K562 (cell line): ENCODE data around the gene EHBP1. TPM values are rescaled to one million over a fixed set of nuclear protein-coding genes. Genes with fewer than 3 reads are reported as not detected.

Source experiments
- GTF2E2 ChIP-seq: fragments of 200-800 bp; sonication (Bioruptor generic); IDR thresholded peaks from 2 replicates; pipeline ENCODE4 v1.6.1; 2016; ENCODE audit warnings: missing genetic modification characterization, missing compliant biosample characterization
- HLTF ChIP-seq: fragments of 450-650 bp; IDR thresholded peaks from 2 replicates; pipeline ENCODE4 v1.6.1; 2016
- L3MBTL2 ChIP-seq: fragments of 450-650 bp; IDR thresholded peaks from 2 replicates; pipeline ENCODE4 v1.6.1; 2016; ENCODE audit warnings: mild to moderate bottlenecking, moderate library complexity
- MIER1 ChIP-seq: fragments of 450-650 bp; IDR thresholded peaks from 2 replicates; pipeline ENCODE4 v1.6.1; 2016; ENCODE audit warnings: antibody characterized with exemption, mild to moderate bottlenecking, low read depth
- RFX7 ChIP-seq: fragments of 250-450 bp; sonication (Bioruptor Pico); IDR thresholded peaks from 2 replicates; pipeline ENCODE4 v1.5.1; 2021; ENCODE audit warnings: mild to moderate bottlenecking
- TGIF2 ChIP-seq: sonication (generic); formaldehyde crosslinking; IDR thresholded peaks from 2 replicates; pipeline ENCODE4 v1.8.1; 2022; ENCODE audit warnings: mild to moderate bottlenecking, missing genetic modification reagents, moderate library complexity
- ZNF586 ChIP-seq: fragments of 450-650 bp; formaldehyde crosslinking; conservative IDR thresholded peaks from 2 replicates; pipeline ENCODE4 v1.4.0; 2020; ENCODE audit warnings: mild to moderate bottlenecking, moderate library complexity
- polyA plus RNA-seq, 8 experiments: library from polyadenylated mRNA; depleted of rRNA in 4 of 8; stranded (reverse) in 5 of 8; unstranded in 3 of 8; fragments of >200 nt; fragmentation: Nextera tagmentation in 2 of 8; fragmentation: Illumina TruSeq in 1 of 8; extraction: Ambion mirVana in 2 of 8; extraction: Trizol in 1 of 8; gene quantifications; 2 replicates each; pipeline versions ENCODE4 v1.2.1 to v1.2.3, GENCODE V29; 2011 to 2014; ENCODE audit warnings: inconsistent platforms in 1 of 8, missing spikeins in 1 of 8
- total RNA-seq, 7 experiments: library from RNA; depleted of rRNA in 6 of 7; stranded (reverse); fragments of >200 nt in 6 of 7; fragmentation: Illumina TruSeq in 2 of 7; extraction: Trizol in 2 of 7; gene quantifications; 2 replicates each; pipeline versions ENCODE4 v1.2.1 to v1.2.3, GENCODE V29; 2011 to 2021; ENCODE audit warnings: low replicate concordance in 1 of 7
- TF ChIP-seq, protein P1 (sequence below): fragments of 250-450 bp; sonication (Bioruptor Pico); IDR thresholded peaks from 2 replicates; pipeline ENCODE4 v1.8.0; 2022; ENCODE audit warnings: inconsistent platforms
- TF ChIP-seq, protein P2 (sequence below): sonication (generic); formaldehyde crosslinking; IDR thresholded peaks from 2 replicates; pipeline ENCODE4 v1.8.1; 2023; ENCODE audit warnings: mild to moderate bottlenecking, missing genetic modification reagents, moderate library complexity
- TF ChIP-seq, protein P3 (sequence below): sonication (generic); formaldehyde crosslinking; IDR thresholded peaks from 2 replicates; pipeline ENCODE4 v1.8.1; 2023; ENCODE audit warnings: mild to moderate bottlenecking, missing genetic modification reagents
- TF ChIP-seq, protein P4 (sequence below), 2 experiments: fragments of 450-650 bp in 1 of 2; sonication (generic) in 1 of 2; formaldehyde crosslinking in 1 of 2; IDR thresholded peaks; 2 replicates each; pipeline versions ENCODE4 v1.7.1 to v1.9.0; 2016 to 2022; ENCODE audit warnings: inconsistent platforms in 1 of 2, mild to moderate bottlenecking in 1 of 2, missing genetic modification reagents in 1 of 2

The EHBP1 gene
- total and polyA plus RNA-seq, 9 of the 15 experiments (the other 6 are each of a cell fraction or from before 2014, with no cell fraction given) = 8.9 to 26.6 (median 19.3) TPM

DNA sequence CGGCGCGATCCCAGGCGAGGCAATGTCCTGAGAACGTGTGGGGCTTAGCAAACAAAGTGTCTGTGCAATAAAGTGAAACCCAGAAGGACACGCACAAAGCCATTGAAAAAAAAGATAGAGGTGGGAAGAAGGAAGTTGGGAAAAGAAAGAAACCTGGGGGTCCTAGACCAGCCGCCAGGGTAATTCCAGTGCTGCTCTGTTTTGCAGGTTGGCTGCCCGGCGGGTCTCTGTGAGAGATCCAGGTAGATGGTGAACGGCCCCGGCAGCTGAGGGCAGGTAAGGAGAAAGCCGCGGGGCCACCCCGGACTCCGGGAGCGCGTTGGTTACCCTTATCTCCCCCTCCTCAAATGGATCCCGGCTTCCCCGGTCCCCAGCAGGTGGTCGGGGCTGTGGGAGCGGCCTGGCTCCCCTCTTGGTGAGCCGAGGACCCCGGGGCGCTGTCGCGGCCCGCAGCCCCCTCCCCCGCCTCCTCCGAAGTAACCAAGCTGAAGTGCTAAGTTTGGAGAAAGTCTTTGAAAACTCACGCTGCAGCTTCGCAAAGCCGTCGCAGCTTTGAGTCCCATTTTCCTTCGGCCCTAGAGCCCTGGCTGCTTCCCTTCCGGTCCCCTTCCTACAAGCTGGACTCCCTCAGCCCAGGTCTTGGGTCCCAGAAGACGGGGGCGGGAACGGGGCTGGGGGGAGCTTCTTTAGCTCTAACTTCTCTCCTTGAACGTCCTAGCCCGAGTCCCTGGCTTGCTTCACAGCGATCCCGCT lies 345.7 kb downstream of the EHBP1 start (continued):
- TF ChIP-seq, protein P1, sequence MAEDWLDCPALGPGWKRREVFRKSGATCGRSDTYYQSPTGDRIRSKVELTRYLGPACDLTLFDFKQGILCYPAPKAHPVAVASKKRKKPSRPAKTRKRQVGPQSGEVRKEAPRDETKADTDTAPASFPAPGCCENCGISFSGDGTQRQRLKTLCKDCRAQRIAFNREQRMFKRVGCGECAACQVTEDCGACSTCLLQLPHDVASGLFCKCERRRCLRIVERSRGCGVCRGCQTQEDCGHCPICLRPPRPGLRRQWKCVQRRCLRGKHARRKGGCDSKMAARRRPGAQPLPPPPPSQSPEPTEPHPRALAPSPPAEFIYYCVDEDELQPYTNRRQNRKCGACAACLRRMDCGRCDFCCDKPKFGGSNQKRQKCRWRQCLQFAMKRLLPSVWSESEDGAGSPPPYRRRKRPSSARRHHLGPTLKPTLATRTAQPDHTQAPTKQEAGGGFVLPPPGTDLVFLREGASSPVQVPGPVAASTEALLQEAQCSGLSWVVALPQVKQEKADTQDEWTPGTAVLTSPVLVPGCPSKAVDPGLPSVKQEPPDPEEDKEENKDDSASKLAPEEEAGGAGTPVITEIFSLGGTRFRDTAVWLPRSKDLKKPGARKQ (CRISPR knock-in tag) = 0 out of 2 replicates have a peak, but pooled peaks have one; percentile 13
- TF ChIP-seq, protein P2, sequence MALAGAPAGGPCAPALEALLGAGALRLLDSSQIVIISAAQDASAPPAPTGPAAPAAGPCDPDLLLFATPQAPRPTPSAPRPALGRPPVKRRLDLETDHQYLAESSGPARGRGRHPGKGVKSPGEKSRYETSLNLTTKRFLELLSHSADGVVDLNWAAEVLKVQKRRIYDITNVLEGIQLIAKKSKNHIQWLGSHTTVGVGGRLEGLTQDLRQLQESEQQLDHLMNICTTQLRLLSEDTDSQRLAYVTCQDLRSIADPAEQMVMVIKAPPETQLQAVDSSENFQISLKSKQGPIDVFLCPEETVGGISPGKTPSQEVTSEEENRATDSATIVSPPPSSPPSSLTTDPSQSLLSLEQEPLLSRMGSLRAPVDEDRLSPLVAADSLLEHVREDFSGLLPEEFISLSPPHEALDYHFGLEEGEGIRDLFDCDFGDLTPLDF (CRISPR knock-in tag) = no peak
- TF ChIP-seq L3MBTL2 = peak; percentile 8; the same call in 1 of the 2 replicates
- TF ChIP-seq, protein P3, sequence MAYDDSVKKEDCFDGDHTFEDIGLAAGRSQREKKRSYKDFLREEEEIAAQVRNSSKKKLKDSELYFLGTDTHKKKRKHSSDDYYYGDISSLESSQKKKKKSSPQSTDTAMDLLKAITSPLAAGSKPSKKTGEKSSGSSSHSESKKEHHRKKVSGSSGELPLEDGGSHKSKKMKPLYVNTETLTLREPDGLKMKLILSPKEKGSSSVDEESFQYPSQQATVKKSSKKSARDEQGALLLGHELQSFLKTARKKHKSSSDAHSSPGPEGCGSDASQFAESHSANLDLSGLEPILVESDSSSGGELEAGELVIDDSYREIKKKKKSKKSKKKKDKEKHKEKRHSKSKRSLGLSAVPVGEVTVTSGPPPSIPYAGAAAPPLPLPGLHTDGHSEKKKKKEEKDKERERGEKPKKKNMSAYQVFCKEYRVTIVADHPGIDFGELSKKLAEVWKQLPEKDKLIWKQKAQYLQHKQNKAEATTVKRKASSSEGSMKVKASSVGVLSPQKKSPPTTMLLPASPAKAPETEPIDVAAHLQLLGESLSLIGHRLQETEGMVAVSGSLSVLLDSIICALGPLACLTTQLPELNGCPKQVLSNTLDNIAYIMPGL = peak; percentile 8; the same call in 1 of the 2 replicates
- TF ChIP-seq, protein P4, sequence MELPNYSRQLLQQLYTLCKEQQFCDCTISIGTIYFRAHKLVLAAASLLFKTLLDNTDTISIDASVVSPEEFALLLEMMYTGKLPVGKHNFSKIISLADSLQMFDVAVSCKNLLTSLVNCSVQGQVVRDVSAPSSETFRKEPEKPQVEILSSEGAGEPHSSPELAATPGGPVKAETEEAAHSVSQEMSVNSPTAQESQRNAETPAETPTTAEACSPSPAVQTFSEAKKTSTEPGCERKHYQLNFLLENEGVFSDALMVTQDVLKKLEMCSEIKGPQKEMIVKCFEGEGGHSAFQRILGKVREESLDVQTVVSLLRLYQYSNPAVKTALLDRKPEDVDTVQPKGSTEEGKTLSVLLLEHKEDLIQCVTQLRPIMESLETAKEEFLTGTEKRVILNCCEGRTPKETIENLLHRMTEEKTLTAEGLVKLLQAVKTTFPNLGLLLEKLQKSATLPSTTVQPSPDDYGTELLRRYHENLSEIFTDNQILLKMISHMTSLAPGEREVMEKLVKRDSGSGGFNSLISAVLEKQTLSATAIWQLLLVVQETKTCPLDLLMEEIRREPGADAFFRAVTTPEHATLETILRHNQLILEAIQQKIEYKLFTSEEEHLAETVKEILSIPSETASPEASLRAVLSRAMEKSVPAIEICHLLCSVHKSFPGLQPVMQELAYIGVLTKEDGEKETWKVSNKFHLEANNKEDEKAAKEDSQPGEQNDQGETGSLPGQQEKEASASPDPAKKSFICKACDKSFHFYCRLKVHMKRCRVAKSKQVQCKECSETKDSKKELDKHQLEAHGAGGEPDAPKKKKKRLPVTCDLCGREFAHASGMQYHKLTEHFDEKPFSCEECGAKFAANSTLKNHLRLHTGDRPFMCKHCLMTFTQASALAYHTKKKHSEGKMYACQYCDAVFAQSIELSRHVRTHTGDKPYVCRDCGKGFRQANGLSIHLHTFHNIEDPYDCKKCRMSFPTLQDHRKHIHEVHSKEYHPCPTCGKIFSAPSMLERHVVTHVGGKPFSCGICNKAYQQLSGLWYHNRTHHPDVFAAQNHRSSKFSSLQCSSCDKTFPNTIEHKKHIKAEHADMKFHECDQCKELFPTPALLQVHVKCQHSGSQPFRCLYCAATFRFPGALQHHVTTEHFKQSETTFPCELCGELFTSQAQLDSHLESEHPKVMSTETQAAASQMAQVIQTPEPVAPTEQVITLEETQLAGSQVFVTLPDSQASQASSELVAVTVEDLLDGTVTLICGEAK (IDR thresholded peaks at IDR 0.05) = peak; percentile 54; the same call in 1 of the 2 replicates
- TF ChIP-seq, protein P4 (CRISPR knock-in tag; IDR thresholded peaks at IDR 0.05) = no peak
- no peak for TF ChIP-seq MIER1
- no peak for TF ChIP-seq HLTF
- TF ChIP-seq TGIF2 = no peak
- TF ChIP-seq GTF2E2 (tag) = no peak
- no peak for TF ChIP-seq ZNF586 (CRISPR knock-in tag)
- TF ChIP-seq RFX7 = no peak
